ENCODE data around the gene SLC46A2. TPM values are rescaled to one million over a fixed set of nuclear protein-coding genes. Genes with fewer than 3 reads are reported as not detected.

Gene SLC46A2
- total RNA-seq, 6 donors from 2014 or later: 9.1 to 23.6 (median 14.8) TPM

DNA sequence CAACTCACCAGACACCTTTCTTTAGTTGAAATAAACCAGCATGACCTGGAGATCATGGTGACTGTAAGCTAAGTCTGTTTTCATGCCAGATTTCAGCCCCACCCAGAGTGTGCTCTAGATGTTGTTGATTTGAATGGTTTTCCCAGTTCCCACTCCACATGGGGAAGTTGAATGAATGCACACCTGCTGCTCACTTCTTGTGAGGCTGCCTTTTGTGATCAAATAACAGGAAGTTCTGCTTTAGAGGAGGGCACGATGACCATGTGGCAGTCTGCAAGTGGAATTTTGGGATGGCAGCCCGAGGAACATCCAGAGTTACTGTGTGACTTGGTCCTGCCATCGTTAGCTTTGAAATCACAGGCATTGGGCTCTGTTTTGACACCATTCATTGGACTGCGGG lies 18.7 kb downstream of the SLC46A2 start:
- ATAC-seq (ENCODE audit: low FRiP score in 2 of 2): no peak
- TF ChIP-seq POLR2A (IDR thresholded peaks at IDR 0.05) (no peak), POLR2AphosphoS5 (IDR thresholded peaks at IDR 0.05) (no peak), EP300 (IDR thresholded peaks at IDR 0.05) (no peak)
- TF ChIP-seq, protein P1, sequence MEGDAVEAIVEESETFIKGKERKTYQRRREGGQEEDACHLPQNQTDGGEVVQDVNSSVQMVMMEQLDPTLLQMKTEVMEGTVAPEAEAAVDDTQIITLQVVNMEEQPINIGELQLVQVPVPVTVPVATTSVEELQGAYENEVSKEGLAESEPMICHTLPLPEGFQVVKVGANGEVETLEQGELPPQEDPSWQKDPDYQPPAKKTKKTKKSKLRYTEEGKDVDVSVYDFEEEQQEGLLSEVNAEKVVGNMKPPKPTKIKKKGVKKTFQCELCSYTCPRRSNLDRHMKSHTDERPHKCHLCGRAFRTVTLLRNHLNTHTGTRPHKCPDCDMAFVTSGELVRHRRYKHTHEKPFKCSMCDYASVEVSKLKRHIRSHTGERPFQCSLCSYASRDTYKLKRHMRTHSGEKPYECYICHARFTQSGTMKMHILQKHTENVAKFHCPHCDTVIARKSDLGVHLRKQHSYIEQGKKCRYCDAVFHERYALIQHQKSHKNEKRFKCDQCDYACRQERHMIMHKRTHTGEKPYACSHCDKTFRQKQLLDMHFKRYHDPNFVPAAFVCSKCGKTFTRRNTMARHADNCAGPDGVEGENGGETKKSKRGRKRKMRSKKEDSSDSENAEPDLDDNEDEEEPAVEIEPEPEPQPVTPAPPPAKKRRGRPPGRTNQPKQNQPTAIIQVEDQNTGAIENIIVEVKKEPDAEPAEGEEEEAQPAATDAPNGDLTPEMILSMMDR (IDR thresholded peaks at IDR 0.05): no peak
- H3K4me3 ChIP-seq: no peak overlapping the region
- H3K27me3 ChIP-seq: no peaks in the 10 kb centered on the region
- 63 to 70% methylated on average over 4 of the region's 4 CpGs for WGBS, 2 donors
- DNase-seq: no peak
- H3K36me3 ChIP-seq: peaks cover 3 to 26% (median 15%) of the 10 kb centered on the region in 4 donors
- no peak overlapping the region for H3K27ac ChIP-seq
- H3K9me3 ChIP-seq: no peaks in the 10 kb centered on the region
- H3K4me1 ChIP-seq: peaks cover 0 to 16% (median 8%) of the 10 kb centered on the region in 4 donors

DNA sequence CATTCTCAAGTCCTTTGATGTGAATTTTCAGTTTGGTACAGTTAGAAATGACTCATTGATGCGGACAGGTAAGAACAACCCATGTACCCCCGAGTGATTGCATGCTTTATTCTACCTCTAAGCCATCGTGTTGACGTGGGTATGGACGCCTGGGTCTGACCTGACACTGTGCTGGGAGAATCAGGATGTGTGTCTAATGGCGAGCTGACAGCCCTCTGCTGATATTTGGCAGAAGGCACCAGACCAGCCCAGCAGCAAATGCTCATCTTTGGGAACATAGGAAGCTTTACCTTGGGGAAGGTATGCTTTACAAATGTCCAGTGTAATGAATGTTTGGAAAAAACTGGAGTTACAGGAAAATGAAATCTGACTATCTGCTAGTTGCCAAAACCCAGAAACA lies 20.1 kb downstream of the SLC46A2 start:
- Histone ChIP-seq H3K27ac (no peak overlapping the region), H3K4me1 (peaks cover 4 to 25% (median 16%) of the 10 kb centered on the region in 4 donors), H3K36me3 (peaks cover 3 to 31% (median 13%) of the 10 kb centered on the region in 4 donors), H3K27me3 (no peaks in the 10 kb centered on the region), H3K9me3 (no peaks in the 10 kb centered on the region), H3K4me3 (no peak overlapping the region)
- DNase-seq (no peak), ATAC-seq (ENCODE audit: low FRiP score in 2 of 2) (no peak)
- 95% methylated on average over 6 of the region's 6 CpGs for WGBS, 2 donors
- TF ChIP-seq, protein P1 (IDR thresholded peaks at IDR 0.05): no peak
- TF ChIP-seq POLR2AphosphoS5 (IDR thresholded peaks at IDR 0.05): no peak
- no peak for TF ChIP-seq EP300 (IDR thresholded peaks at IDR 0.05)
- TF ChIP-seq POLR2A (IDR thresholded peaks at IDR 0.05): no peak

DNA sequence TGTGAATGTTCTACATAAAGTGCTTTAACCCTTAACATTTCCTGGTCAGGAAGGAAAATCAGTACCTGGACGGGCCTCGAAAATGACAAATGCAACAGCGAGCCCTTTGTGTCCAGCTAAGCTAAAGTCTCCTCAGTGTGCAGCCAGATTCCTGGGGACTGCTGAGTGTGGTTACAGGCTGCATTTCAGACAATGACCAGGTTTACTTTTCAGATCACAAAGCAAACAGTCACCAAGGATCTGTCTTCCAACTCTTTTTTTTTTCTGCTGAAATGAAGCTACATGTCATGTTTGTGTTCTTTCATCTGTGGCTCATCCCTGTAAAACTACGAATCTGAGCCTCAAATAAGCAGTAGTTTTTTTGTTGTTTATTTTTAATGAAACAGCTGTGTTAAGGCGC lies 20.8 kb downstream of the SLC46A2 start:
- H3K36me3 ChIP-seq: peaks cover 3 to 31% (median 11%) of the 10 kb centered on the region in 4 donors
- WGBS, 2 donors: 89 to 91% methylated on average over 5 of the region's 5 CpGs
- DNase-seq (no peak), ATAC-seq (ENCODE audit: low FRiP score in 2 of 2) (no peak)
- H3K4me3 ChIP-seq: no peak overlapping the region
- peaks cover 4 to 25% (median 17%) of the 10 kb centered on the region in 4 donors for H3K4me1 ChIP-seq
- H3K9me3 ChIP-seq: no peaks in the 10 kb centered on the region
- TF ChIP-seq POLR2A (IDR thresholded peaks at IDR 0.05) (no peak), POLR2AphosphoS5 (IDR thresholded peaks at IDR 0.05) (no peak), EP300 (IDR thresholded peaks at IDR 0.05) (no peak)
- TF ChIP-seq, protein P1 (IDR thresholded peaks at IDR 0.05): no peak
- H3K27me3 ChIP-seq: no peaks in the 10 kb centered on the region
- H3K27ac ChIP-seq: peak overlapping the region in 1 of 4 donors; percentile 31

DNA sequence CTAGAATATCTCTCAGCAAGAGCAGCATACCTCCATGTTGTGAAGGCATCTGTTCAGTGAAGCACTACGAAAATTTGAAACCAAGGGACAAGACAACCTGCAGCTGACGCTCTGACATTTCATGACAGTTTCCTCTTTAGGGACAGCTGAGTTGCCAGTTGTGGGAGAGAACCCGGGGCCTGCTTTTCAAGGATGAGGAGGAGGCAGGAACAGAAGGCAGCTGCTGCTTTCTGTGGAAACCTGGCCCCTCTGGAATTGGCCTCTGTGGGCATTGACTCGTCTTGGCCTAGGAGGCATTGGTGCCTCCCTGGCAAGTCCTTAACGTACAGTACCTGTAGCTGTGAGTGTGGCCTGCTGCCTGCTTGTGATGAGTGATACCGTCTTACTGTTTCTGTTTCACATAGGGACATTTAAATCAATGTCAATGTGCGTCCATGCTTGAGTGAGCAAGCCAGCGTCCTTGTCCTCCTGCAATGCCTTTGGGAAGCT lies 21.6 kb downstream of the SLC46A2 start:
- H3K4me3 ChIP-seq: no peak overlapping the region
- DNase-seq (no peak), ATAC-seq (ENCODE audit: low FRiP score in 2 of 2) (no peak)
- peaks cover 3 to 31% (median 15%) of the 10 kb centered on the region in 4 donors for H3K36me3 ChIP-seq
- H3K27me3 ChIP-seq: no peaks in the 10 kb centered on the region
- WGBS, 2 donors: 58 to 73% methylated on average over 8 of the region's 8 CpGs
- H3K27ac ChIP-seq: peak overlapping the region in 2 of 4 donors; percentile 31 to 75
- no peaks in the 10 kb centered on the region for H3K9me3 ChIP-seq
- TF ChIP-seq POLR2AphosphoS5 (IDR thresholded peaks at IDR 0.05): no peak
- peaks cover 6 to 31% (median 25%) of the 10 kb centered on the region in 4 donors for H3K4me1 ChIP-seq

DNA sequence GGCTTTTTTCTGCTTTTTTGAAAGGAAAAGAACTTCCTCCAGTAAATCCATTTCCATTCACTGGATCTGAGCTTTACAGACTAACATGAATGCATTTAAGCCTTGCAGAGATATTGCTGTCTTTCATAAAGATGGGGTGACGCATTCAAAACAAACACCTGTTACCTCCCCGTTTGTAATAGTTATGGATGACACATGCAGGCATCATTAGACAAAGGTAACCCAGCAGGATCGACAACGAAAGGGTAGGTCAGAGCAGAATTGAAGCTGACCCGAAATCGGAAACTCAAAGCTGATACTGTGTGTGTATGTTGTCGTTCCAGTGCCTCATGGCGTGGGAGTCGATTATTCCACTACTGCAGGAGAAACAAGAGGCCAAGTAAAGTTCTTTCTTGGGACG lies 22.2 kb downstream of the SLC46A2 start:
- WGBS, 2 donors: 94% methylated on average over 10 of the region's 10 CpGs
- peak overlapping the region in 3 of 4 donors; percentile 38 to 75 (median 74) for H3K27ac ChIP-seq

More for the DNA sequence above, 22.2 kb downstream of the SLC46A2 start:
- Histone ChIP-seq H3K9me3 (no peaks in the 10 kb centered on the region), H3K36me3 (peaks cover 3 to 31% (median 15%) of the 10 kb centered on the region in 4 donors), H3K4me1 (peaks cover 12 to 38% (median 31%) of the 10 kb centered on the region in 4 donors), H3K4me3 (no peak overlapping the region), H3K27me3 (no peaks in the 10 kb centered on the region)
- TF ChIP-seq POLR2A (IDR thresholded peaks at IDR 0.05): no peak
- ATAC-seq (ENCODE audit: low FRiP score in 2 of 2) (no peak), DNase-seq (no peak)
